H1 (cell line): Measurements from ENCODE around the gene MAP2K7. TPM values are rescaled to one million over a fixed set of nuclear protein-coding genes. Genes with fewer than 3 reads are reported as not detected.

Source experiments
- CTCF ChIA-PET: fragments of 300-600 bp; sonication (Branson Sonifier 250); formaldehyde crosslinking; loops from one replicate; lab custom pipeline; 2021; ENCODE audit not compliant: partially characterized antibody; lab: Charles Lee
- POLR2A ChIA-PET: fragments of 300-600 bp; sonication (Branson Sonifier 250); formaldehyde crosslinking; loops from one replicate; lab custom pipeline; 2021; ENCODE audit warnings: inconsistent platforms; ENCODE audit not compliant: partially characterized antibody; lab: Charles Lee
- DNase-seq, 2 experiments: peaks; one replicate each; pipeline versions ENCODE4 v3.0.0 to v3.0.0-alpha.2; 2010 to 2022; ENCODE audit warnings: low spot score in 2 of 2, low read depth in 1 of 2, mixed read lengths in 1 of 2
- FAIRE-seq: peaks from 2 replicates; lab custom pipeline; 2011; peaks lifted over from hg19 to GRCh38; lab: Jason Lieb, UNC
- H2AFZ ChIP-seq: 2 replicates; pipeline ENCODE4 v1.8.1; 2012; ENCODE audit warnings: low read length, inconsistent platforms
- H2AK5ac ChIP-seq: 2 replicates; pipeline ENCODE4 v1.6.1; 2013; ENCODE audit warnings: low read depth, low read length
- H2BK120ac ChIP-seq: replicated peaks from 2 replicates; pipeline ENCODE3; 2013; ENCODE audit warnings: low read depth, low read length, inconsistent platforms
- H2BK12ac ChIP-seq: 2 replicates; pipeline ENCODE4 v1.6.1; 2013; ENCODE audit warnings: low read depth, low read length
- H2BK15ac ChIP-seq: 2 replicates; pipeline ENCODE4 v1.6.1; 2013; ENCODE audit warnings: low read length
- H2BK20ac ChIP-seq: 2 replicates; pipeline ENCODE4 v1.6.1; 2013; ENCODE audit warnings: low read length
- H2BK5ac ChIP-seq: 2 replicates; pipeline ENCODE4 v1.6.1; 2013; ENCODE audit warnings: low read depth, low read length
- H3K14ac ChIP-seq: 2 replicates; pipeline ENCODE4 v1.6.1; 2013; ENCODE audit warnings: inconsistent platforms; ENCODE audit not compliant: insufficient read length
- H3K18ac ChIP-seq: 2 replicates; pipeline ENCODE4 v1.6.1; 2013; ENCODE audit warnings: low read length; ENCODE audit errors: extremely low read depth
- H3K23ac ChIP-seq: 2 replicates; pipeline ENCODE4 v1.6.1; 2013; ENCODE audit warnings: inconsistent platforms; ENCODE audit not compliant: insufficient read length
- H3K23me2 ChIP-seq: 2 replicates; pipeline ENCODE4 v1.6.1; 2013; ENCODE audit warnings: low read depth, low read length
- H3K27ac ChIP-seq: 2 replicates; pipeline ENCODE4 v1.6.1; 2011; ENCODE audit warnings: low read depth, low read length, inconsistent platforms
- H3K27me3 ChIP-seq, 4 experiments: replicated peaks in 1 of 4; 1 replicate in 1 of 4; 2 replicates in 3 of 4; pipeline versions ENCODE4 v1.6.1 to v1.8.1; 2011 to 2013; ENCODE audit warnings: low read length in 3 of 4, mild to moderate bottlenecking in 3 of 4, inconsistent platforms in 2 of 4, mixed read lengths in 2 of 4, moderate library complexity in 1 of 4; ENCODE audit not compliant: control insufficient read depth in 3 of 4, insufficient read depth in 3 of 4; ENCODE audit errors: extremely low read depth in 1 of 4
- H3K36me3 ChIP-seq, 4 experiments: 2 replicates each; pipeline versions ENCODE4 v1.6.1 to v1.8.1; 2011 to 2013; ENCODE audit warnings: mild to moderate bottlenecking in 4 of 4, low read length in 3 of 4, moderate library complexity in 2 of 4, control low read depth in 1 of 4, inconsistent platforms in 1 of 4; ENCODE audit not compliant: insufficient read depth in 4 of 4, control insufficient read depth in 2 of 4
- H3K4ac ChIP-seq: replicated peaks from 2 replicates; pipeline ENCODE3; 2013; ENCODE audit warnings: low read length, low read depth, mixed read lengths, inconsistent platforms; ENCODE audit not compliant: insufficient read length
- H3K4me1 ChIP-seq, 4 experiments: replicated peaks in 1 of 4; 1 replicate in 1 of 4; 2 replicates in 3 of 4; pipeline versions ENCODE4 v1.6.1 to v1.8.1; 2011 to 2013; ENCODE audit warnings: low read length in 3 of 4, inconsistent platforms in 2 of 4, mixed read lengths in 1 of 4; ENCODE audit not compliant: insufficient read depth in 4 of 4, control insufficient read depth in 3 of 4
- H3K4me2 ChIP-seq, 2 experiments: 2 replicates each; pipeline versions ENCODE4 v1.6.1 to v1.8.1; 2011 to 2013; ENCODE audit warnings: low read depth in 2 of 2, low read length in 2 of 2, control low read depth in 1 of 2, inconsistent platforms in 1 of 2, mild to moderate bottlenecking in 1 of 2; ENCODE audit not compliant: insufficient read depth in 1 of 2
- H3K4me3 ChIP-seq, 4 experiments: fragments of 200-600, 300-600 bp in 1 of 4; sonication (generic), shearing (Covaris generic), sonication (Bioruptor Twin) in 1 of 4; 2 replicates each; pipeline versions ENCODE4 v1.5.1 to v1.8.1; 2011 to 2016; ENCODE audit warnings: low read length in 4 of 4, low read depth in 3 of 4, control low read depth in 2 of 4, inconsistent platforms in 2 of 4, mild to moderate bottlenecking in 2 of 4, mixed read lengths in 1 of 4, moderate library complexity in 1 of 4; ENCODE audit not compliant: insufficient read depth in 2 of 4; ENCODE audit errors: extremely low read depth in 1 of 4
- H3K56ac ChIP-seq: replicated peaks from 2 replicates; pipeline ENCODE3; 2013; ENCODE audit warnings: low read depth, mild to moderate bottlenecking, mixed read lengths, low read length, inconsistent platforms; ENCODE audit not compliant: insufficient read length
- H3K79me1 ChIP-seq: 2 replicates; pipeline ENCODE4 v1.6.1; 2013; ENCODE audit warnings: low read depth, low read length, control low read depth
- H3K79me2 ChIP-seq, 2 experiments: 2 replicates each; pipeline versions ENCODE4 v1.6.1 to v1.8.1; 2012 to 2013; ENCODE audit warnings: low read length in 2 of 2, mild to moderate bottlenecking in 2 of 2, inconsistent platforms in 1 of 2; ENCODE audit not compliant: insufficient read depth in 2 of 2, control insufficient read depth in 1 of 2
- H3K9ac ChIP-seq, 4 experiments: replicated peaks in 1 of 4; 1 replicate in 1 of 4; 2 replicates in 3 of 4; pipeline versions ENCODE4 v1.6.1 to v1.8.1; 2011 to 2013; ENCODE audit warnings: low read depth in 3 of 4, low read length in 3 of 4, control low read depth in 2 of 4, mild to moderate bottlenecking in 2 of 4, moderate library complexity in 2 of 4, inconsistent platforms in 1 of 4; ENCODE audit errors: extremely low read depth in 1 of 4
- H3K9me3 ChIP-seq, 2 experiments: 2 replicates each; pipeline versions ENCODE4 v1.6.1 to v1.8.1; 2012 to 2013; ENCODE audit warnings: mild to moderate bottlenecking in 2 of 2, moderate library complexity in 2 of 2, control low read depth in 1 of 2, inconsistent platforms in 1 of 2, low read depth in 1 of 2, low read length in 1 of 2, mixed read lengths in 1 of 2; ENCODE audit not compliant: insufficient read depth in 2 of 2
- H4K20me1 ChIP-seq, 2 experiments: replicated peaks in 1 of 2; 2 replicates each; pipeline versions ENCODE3 to v1.8.1; 2011 to 2013; ENCODE audit warnings: inconsistent platforms in 2 of 2, low read length in 2 of 2, mild to moderate bottlenecking in 1 of 2; ENCODE audit not compliant: insufficient read depth in 2 of 2, control insufficient read depth in 1 of 2
- H4K5ac ChIP-seq: 2 replicates; pipeline ENCODE4 v1.6.1; 2013; ENCODE audit warnings: low read length, low read depth, mixed read lengths, inconsistent platforms; ENCODE audit not compliant: insufficient read length
- H4K8ac ChIP-seq: 2 replicates; pipeline ENCODE4 v1.8.0; 2013; ENCODE audit warnings: mild to moderate bottlenecking, moderate library complexity, low read length, inconsistent platforms; ENCODE audit not compliant: insufficient read depth; ENCODE audit errors: extremely low read depth
- H4K91ac ChIP-seq: replicated peaks from 2 replicates; pipeline ENCODE3; 2013; ENCODE audit warnings: low read length, mixed read lengths, inconsistent platforms; ENCODE audit not compliant: insufficient read length
- CEBPB ChIP-seq: IDR thresholded peaks from 2 replicates; pipeline ENCODE4 v1.6.1; 2012; ENCODE audit warnings: low read depth, low read length
- TEAD4 ChIP-seq: IDR thresholded peaks from 2 replicates; pipeline ENCODE4 v1.6.1; 2012; ENCODE audit warnings: low read depth, low read length, inconsistent platforms, mixed read lengths
- WGBS, 2 experiments: shearing (Covaris generic) in 1 of 2; methylation state at CpG; one replicate each; pipeline versions ENCODE4 v1.1.6 to v1.1.7; 2013 to 2015; ENCODE audit warnings: low lambda C conversion rate in 2 of 2, mixed read lengths in 2 of 2, inconsistent platforms in 1 of 2, low coverage in 1 of 2, missing lambda C conversion rate in 1 of 2; ENCODE audit not compliant: insufficient replicate concordance in 2 of 2, insufficient coverage in 1 of 2, insufficient read length in 1 of 2; ENCODE audit errors: extremely low coverage in 1 of 2, missing lambda C conversion rate in 1 of 2; 5-methylcytosine and 5-hydroxymethylcytosine counted together
- polyA plus RNA-seq, 7 experiments: library from polyadenylated mRNA; depleted of rRNA in 3 of 7; stranded (reverse) in 5 of 7; unstranded in 2 of 7; fragments of >200 nt in 5 of 7; fragments of 200-250 nt in 2 of 7; gene quantifications; 1 replicate in 5 of 7; 2 replicates in 1 of 7; 4 replicates in 1 of 7; pipeline versions ENCODE4 v1.2.1 to v1.2.3, GENCODE V29; 2011 to 2013; ENCODE audit warnings: missing spikeins in 2 of 7, mixed read lengths in 2 of 7
- total RNA-seq: library from RNA; stranded (reverse); fragmentation: NEBNext Ultra II Directional; extraction: Animal tissue kit (Norgen Biotek cat#: 25700); gene quantifications from 2 replicates; pipeline ENCODE4 v1.2.1, GENCODE V29; 2021

The MAP2K7 gene
- total and polyA plus RNA-seq, 2 of the 8 experiments (the other 6 are each of a cell fraction or from before 2014, with no cell fraction given), result 8.9 to 38.3 TPM

- Histone ChIP-seq H3K23me2 (peaks cover 21% of the 10 kb centered on the region), H2BK5ac (no peak overlapping the region), H3K18ac (no peak overlapping the region), H2AFZ (no peak overlapping the region), H3K4ac (no peak overlapping the region), H3K4me1 (peaks cover 0 to 20% (median 12%) of the 10 kb centered on the region in 4 experiments; a peak in 5 of 7 replicates), H2BK20ac (no peak overlapping the region), H3K79me1 (no peaks in the 10 kb centered on the region), H2BK15ac (no peak overlapping the region), H4K91ac (no peak overlapping the region), H3K14ac (no peak overlapping the region), H4K20me1 (peaks cover 5 to 10% of the 10 kb centered on the region in 2 experiments), H3K36me3 (no peaks in the 10 kb centered on the region), H3K56ac (no peak overlapping the region), H4K5ac (no peak overlapping the region), H3K23ac (no peak overlapping the region), H3K4me2 (peak overlapping the region in 1 of 2 experiments; percentile 94; a peak in 1 of 4 replicates), H2AK5ac (0 out of 2 replicates have a peak overlapping the region, but pooled peaks have one; percentile 39), H3K27ac (no peak overlapping the region), H4K8ac (no peak overlapping the region), H3K9me3 (no peaks in the 10 kb centered on the region), H3K27me3 (peaks cover 17 to 44% (median 39%) of the 10 kb centered on the region in 4 experiments; a peak in 6 of 7 replicates), H3K4me3 (peak overlapping the region in 1 of 4 experiments; percentile 64; a peak in 1 of 8 replicates), H3K79me2 (no peaks in the 10 kb centered on the region), H2BK120ac (no peak overlapping the region), H3K9ac (no peak overlapping the region), H2BK12ac (0 out of 2 replicates have a peak overlapping the region, but pooled peaks have one; percentile 60)
- POLR2A ChIA-PET, result interaction anchor here (0.8 to 10.6 kb wide), 12 partner anchors 8 to 62 kb away, joined by 3 to 106 read pairs (median 9); partner anchors contain the start of genes MAP2K7, PRR36 and TIMM44
- FAIRE-seq (no peak), DNase-seq (no peak)
- WGBS, 2 experiments, result 91% methylated on average over 38 of the region's 42 CpGs; no CpG with 5 or more reads in 1 of the 2 experiments
- CTCF ChIA-PET, result interaction anchor here (0.6 to 9.0 kb wide), 16 partner anchors 10 to 333 kb away, joined by 3 to 112 read pairs (median 6); partner anchors contain the start of genes MAP2K7, PRR36 and TIMM44
- TF ChIP-seq TEAD4, result no peak
- TF ChIP-seq CEBPB, result no peak
These were observed 15.1 kb downstream of the MAP2K7 start for GRCh38 chr19:7918615-7919421.
